Forelimb muscle (tissue), 1 donor: Measurements from ENCODE around the gene MAPKAP1. TPM values are rescaled to one million over a fixed set of nuclear protein-coding genes. Genes with fewer than 3 reads are reported as not detected.
A peak's percentile ranks its signal among the peaks of the same experiment; 100 is the strongest.

Experiments
- DNase-seq: peaks from one replicate; pipeline ENCODE4 v3.0.0-alpha.2; 2013; ENCODE audit warnings: low read depth
- polyA plus RNA-seq: library from polyadenylated mRNA; unstranded; fragments of 120-200 nt; gene quantifications from one replicate; pipeline ENCODE4 v1.2.1, GENCODE V29; 2013; ENCODE audit not compliant: insufficient read length

Gene MAPKAP1
- polyA plus RNA-seq, 1 donor = 67.7 TPM

- DNase-seq = no peak
Measured at GRCh38 chr9:125564631-125565030, 142.4 kb downstream of the MAPKAP1 start.

GRCh38 chr9:125561509-125562148 lies 145.4 kb downstream of the MAPKAP1 start:
- no peak for DNase-seq

GRCh38 chr9:125559894-125560293 lies 147.1 kb downstream of the MAPKAP1 start:
- DNase-seq = no peak

- no peak for DNase-seq
Measured at GRCh38 chr9:125559194-125559593, 147.8 kb downstream of the MAPKAP1 start.

DNA sequence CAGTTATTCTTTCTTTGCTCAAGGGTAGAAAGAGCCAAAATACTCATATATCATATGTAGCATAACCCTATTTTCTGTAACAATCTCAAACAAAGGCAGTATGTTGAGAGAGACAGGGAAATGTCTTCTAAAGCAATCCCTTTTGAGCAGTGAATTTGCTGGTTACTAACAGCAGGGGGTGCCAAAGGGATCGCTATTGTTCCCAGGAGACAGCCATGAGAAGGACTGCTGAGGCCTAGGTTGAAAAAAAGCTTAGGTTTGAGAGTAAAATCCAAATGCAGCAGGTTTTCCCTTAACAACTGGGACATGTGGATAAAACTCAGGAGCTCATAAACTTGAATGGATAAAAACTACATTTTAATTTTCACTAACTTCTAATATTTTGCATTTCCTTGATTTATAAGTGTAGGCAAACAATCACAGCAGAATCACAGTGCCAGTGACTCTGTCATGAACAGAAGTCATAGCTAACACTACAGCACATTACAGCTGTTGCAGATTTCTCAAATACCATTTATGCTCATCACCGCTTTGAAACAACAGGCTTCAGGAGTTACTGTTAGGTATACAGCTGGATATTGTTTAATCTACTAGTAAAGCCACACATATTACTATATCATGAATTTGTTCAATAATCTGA lies 148.4 kb downstream of the MAPKAP1 start:
- DNase-seq = no peak

DNA sequence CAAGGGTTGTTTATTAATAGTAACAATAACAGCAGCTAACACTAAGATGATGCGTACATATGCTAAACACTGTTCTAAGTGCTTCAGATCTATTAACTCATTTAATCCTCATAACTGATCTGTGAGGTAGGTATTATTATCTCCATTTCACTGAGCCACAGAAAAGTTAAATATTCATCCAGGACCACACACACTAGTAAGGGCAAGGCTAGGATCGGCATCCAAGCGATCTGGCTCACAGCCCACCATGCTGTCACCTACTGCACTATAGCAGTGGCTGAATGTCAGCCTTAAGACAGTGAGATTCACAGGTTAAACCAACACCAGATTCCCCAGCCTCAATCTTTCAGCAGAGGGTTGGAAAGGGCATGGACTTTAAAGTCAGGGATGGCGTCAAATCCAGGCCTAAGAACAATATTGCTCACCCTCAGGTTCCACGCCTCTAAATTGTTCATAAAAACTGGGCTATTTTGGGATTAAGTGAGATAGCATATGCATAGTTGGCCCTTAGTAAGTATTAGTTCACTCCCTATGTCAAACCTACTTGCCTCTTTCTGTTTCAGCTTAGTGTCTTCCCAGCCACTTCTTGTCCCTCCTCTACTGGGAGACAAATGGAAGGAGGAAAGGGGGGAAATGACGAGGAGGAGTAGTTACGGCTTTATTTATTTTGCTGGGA lies 150.8 kb downstream of the MAPKAP1 start:
- DNase-seq = no peak

DNA sequence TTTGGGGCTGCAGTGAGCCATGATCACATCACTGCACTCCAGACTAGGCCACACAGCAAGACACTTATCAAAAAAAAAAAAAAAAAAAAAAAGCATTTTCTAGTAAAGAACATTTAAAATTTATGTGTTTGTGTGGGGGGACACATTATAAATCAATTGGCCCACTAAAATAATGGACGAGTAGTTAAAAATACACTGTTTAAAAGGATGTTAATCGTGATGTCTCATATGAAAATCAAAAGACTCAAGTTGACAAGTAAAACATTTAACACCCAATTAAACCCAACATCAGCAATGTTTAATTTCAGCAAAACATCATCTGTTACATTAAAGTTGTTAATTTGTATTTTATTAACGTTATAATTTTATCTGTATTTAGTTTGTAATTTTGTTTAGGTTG lies 152.3 kb downstream of the MAPKAP1 start:
- DNase-seq = no peak

GRCh38 chr9:125551781-125552180 lies 155.2 kb downstream of the MAPKAP1 start:
- no peak for DNase-seq

- no peak for DNase-seq
Measured at GRCh38 chr9:125549891-125550885, 156.8 kb downstream of the MAPKAP1 start.

DNA sequence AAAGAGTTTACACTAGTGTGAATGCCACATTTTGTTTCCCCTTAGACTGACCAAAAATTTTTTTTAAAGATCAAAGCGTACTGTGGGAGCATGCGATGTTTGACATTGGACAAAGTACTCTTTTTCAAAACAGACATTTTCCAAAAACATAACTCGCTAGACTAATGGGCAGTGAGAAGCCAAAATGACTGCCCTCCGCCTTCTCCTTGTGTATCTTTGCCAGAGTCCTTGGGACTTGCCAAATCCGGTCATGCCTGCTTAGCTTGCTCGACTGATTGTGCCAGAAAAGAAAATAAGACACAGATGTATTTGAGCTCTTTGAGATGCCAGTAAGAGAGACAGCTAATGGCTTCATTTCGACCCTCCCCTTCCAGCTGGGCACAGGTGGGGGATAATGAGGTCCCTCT lies 157.5 kb downstream of the MAPKAP1 start:
- no peak for DNase-seq

DNA sequence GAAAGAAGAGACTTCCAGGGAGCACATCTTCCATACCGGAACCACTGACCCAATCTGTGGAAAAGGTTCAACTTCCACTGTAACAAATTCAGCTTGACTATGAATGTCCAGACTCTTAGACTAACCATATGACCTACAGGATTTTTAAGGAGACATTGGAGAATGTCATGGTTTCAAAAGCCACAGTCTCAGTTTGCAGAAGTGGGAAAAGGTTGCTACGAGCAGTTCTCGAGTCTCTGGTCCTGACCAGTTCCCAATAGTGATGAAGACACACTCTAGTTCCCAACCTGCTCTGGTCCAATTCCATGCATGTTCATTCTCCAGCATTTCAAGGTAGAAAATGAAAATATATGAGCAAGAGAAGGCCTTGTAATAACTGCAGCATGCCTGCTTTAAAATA lies 158.0 kb downstream of the MAPKAP1 start:
- no peak for DNase-seq

GRCh38 chr9:125548141-125548540 lies 158.9 kb downstream of the MAPKAP1 start:
- no peak for DNase-seq

- DNase-seq = no peak
Measured at GRCh38 chr9:125547368-125547767, 159.6 kb downstream of the MAPKAP1 start.

DNA sequence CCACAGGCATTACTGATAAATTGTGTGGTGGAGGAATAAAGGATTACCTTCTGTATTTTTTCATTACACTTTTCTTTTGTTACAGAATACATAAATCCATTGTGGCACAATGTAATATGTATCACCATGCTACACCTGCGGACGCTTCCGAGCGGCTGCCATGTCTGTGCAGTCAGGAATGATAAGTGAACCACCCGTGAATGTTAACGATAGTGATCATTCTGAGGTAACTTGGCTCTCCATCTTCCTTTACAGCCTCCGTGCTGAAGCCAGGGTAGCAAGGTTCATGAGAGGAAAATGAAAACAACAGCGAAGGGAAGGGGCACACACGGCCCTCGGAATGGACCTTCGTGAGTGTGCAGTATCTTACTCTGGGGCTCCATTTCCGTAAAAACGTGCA lies 161.2 kb downstream of the MAPKAP1 start:
- DNase-seq = no peak

GRCh38 chr9:125544988-125545651 lies 161.9 kb downstream of the MAPKAP1 start:
- no peak for DNase-seq

DNA sequence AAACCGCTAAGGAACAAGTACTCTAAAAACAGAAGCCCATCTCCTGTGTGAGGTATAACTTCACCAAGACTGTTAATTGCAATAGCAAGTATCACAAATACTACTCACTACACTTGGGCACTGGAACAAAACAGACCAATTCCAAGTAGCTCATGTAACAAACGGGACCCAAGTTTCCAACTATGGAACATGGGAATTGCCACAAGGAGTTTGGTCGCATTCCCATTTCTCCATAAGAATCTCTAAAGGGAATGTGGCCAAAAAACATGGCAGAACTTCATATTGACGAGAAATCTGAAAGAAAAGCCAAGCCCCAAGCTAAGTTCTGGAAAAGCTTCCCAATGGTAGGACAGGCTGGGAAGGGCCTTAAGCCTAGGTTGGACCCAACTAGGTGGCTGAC lies 162.5 kb downstream of the MAPKAP1 start:
- DNase-seq = no peak

DNA sequence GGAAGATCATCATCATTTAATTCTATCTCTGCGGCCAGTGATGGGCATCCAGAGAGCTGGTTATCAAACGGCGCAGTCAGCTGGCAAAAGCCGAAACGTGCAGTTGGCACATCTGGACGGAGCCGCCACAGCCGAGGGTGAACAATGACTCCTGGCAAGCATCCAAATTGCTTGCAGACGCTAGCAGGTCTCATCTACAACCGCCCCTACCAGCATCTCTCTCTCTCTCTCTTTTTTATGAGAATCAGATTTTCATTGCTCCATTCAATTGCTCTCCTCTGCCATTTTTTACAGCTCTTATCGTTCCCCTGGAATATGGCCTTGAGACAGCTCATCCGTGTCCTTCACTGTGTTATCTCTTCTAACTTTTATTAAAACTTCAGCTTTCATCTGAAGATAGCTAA lies 165.2 kb downstream of the MAPKAP1 start:
- DNase-seq = no peak

GRCh38 chr9:125540497-125540896 lies 166.5 kb downstream of the MAPKAP1 start:
- DNase-seq = no peak

GRCh38 chr9:125538092-125538473 lies 168.9 kb downstream of the MAPKAP1 start:
- peak; percentile 52 for DNase-seq

DNA sequence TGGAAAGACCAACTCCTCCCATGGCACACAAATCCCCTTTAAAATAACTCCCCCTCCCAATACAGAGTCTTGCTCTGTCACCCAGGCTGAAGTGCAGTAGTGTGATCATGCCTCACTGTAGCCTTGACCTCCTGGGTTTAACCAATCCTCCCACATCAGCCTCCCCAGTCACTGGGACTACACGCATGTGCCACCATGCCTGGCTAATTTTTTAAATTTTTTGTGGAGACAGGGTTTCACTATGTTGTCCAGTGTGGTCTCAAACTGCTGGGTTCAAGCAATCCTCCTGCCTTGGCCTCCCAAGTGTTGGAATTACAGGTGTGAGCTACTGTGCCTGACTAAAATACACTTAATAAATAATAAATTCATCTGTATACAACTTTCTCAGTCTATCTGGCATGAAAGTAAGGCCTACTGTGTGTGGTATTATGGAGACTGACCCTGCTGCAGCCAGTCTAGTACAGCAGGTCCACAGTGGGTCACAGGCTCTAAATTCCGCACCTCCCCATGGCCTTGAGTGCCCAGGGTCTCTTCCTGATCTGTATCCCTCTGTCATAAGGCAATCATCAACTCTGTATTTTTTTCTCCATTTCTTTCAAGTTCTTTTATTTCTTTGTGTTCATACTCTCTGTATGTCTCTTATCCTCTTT lies 169.4 kb downstream of the MAPKAP1 start:
- DNase-seq = no peak

DNA sequence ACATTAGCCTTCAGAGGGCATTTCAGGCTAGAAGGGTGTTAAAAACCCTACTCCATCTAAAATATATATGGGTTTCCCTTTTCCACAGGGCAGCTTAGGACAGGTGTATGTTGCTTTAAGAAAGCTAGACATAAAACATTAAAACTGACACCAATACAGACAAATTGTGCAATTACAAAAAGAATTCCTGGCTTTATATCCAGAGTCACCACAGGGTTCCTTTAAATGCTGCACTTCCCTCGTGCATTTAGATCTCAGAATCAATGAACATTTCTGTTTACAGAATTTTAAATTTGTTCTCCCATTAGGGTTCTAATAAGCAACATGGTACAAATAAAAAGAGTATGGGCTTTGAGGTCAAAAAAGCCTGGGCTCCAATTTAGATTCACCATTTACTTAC lies 170.2 kb downstream of the MAPKAP1 start:
- DNase-seq = no peak
